Panc1 (cell line): ENCODE measurements around the gene DHH. TPM values are rescaled to one million over a fixed set of nuclear protein-coding genes. Genes with fewer than 3 reads are reported as not detected.

Experiments
- ATAC-seq: fragments of 200-7000 bp; cut with Tn5 transposase; 2 replicates; pipeline ENCODE4 v1.9.1; 2020; ENCODE audit warnings: mild to moderate bottlenecking, moderate library complexity
- BruUV-seq: library from RNA; stranded (reverse); fragments of 400-500 nt; replicated peaks from 2 replicates; lab custom pipeline; 2021; lab: Mats Ljungman, UMichigan
- CTCF ChIA-PET: fragments of 300-600 bp; sonication (Branson Sonifier 250); formaldehyde crosslinking; loops from one replicate; lab custom pipeline; 2022; ENCODE audit warnings: antibody characterized with exemption; lab: Charles Lee
- POLR2A ChIA-PET: fragments of 300-600 bp; sonication (Branson Sonifier 250); formaldehyde crosslinking; loops from one replicate; lab custom pipeline; 2022; ENCODE audit warnings: antibody characterized with exemption; lab: Charles Lee
- DNase-seq: peaks from one replicate; pipeline ENCODE4 v3.0.0-alpha.2; 2010; ENCODE audit warnings: low read depth, low spot score
- H3K27ac ChIP-seq: 2 replicates; pipeline ENCODE4 v1.5.1; 2011; ENCODE audit warnings: mild to moderate bottlenecking, low read length, inconsistent platforms
- H3K27me3 ChIP-seq: fragments of 200-500 bp; sonication (Bioruptor generic); 2 replicates; pipeline ENCODE4 v1.6.0; 2014; ENCODE audit warnings: low read length, inconsistent platforms; ENCODE audit not compliant: control insufficient read depth, insufficient read depth
- H3K36me3 ChIP-seq: fragments of 200-500 bp; sonication (Bioruptor generic); 2 replicates; pipeline ENCODE4 v1.5.1; 2014; ENCODE audit warnings: inconsistent platforms, mild to moderate bottlenecking, low read length, moderate library complexity; ENCODE audit not compliant: control insufficient read depth, insufficient read depth
- H3K4me1 ChIP-seq: 2 replicates; pipeline ENCODE4 v1.5.1; 2011; ENCODE audit warnings: inconsistent platforms, mild to moderate bottlenecking, low read length, moderate library complexity; ENCODE audit not compliant: control insufficient read depth, insufficient read depth
- H3K4me3 ChIP-seq, 2 experiments: 2 replicates each; pipeline ENCODE4 v1.5.1; 2011 to 2012; ENCODE audit warnings: low read depth in 2 of 2, low read length in 2 of 2, mild to moderate bottlenecking in 2 of 2, inconsistent platforms in 1 of 2, moderate library complexity in 1 of 2
- H3K9me3 ChIP-seq: fragments of 200-500 bp; sonication (Bioruptor generic); 2 replicates; pipeline ENCODE4 v1.5.1; 2014; ENCODE audit warnings: low read depth, mild to moderate bottlenecking, inconsistent platforms, low read length, moderate library complexity; ENCODE audit not compliant: control insufficient read depth, insufficient read depth
- POLR2AphosphoS5 ChIP-seq: IDR thresholded peaks from 2 replicates; pipeline ENCODE4 v1.6.1; 2012; ENCODE audit warnings: mild to moderate bottlenecking, low read depth, low read length, moderate library complexity
- SIN3A ChIP-seq: IDR thresholded peaks from 2 replicates; pipeline ENCODE4 v1.6.1; 2012; ENCODE audit warnings: low read depth, mild to moderate bottlenecking, low read length, moderate library complexity, borderline replicate concordance; ENCODE audit not compliant: insufficient read depth
- TCF7L2 ChIP-seq: IDR thresholded peaks from 2 replicates; pipeline ENCODE4 v1.6.1; 2011; ENCODE audit warnings: mild to moderate bottlenecking, low read depth, low read length, inconsistent platforms
- in situ Hi-C: cut with HindIII; loops from 2 replicates; pipeline ENCODE4 v1.10.0; 2016; ENCODE audit warnings: low sequenced_read_pairs, low pct_unique_long_range_greater_than_20kb
- intact Hi-C: fragments of 100-400 bp; cut with micrococcal nuclease; formaldehyde crosslinking; loops from one replicate; pipeline ENCODE4 v1.10.0; 2022; ENCODE audit not compliant: unreplicated experiment
- total RNA-seq: library from RNA; stranded (reverse); gene quantifications from one replicate; pipeline ENCODE4 v1.2.1, GENCODE V29; 2021; ENCODE audit not compliant: unreplicated experiment
- TF ChIP-seq, protein P1 (sequence below): fragments of 450-650 bp; IDR thresholded peaks from 2 replicates; pipeline ENCODE4 v1.5.1; 2017; ENCODE audit warnings: mild to moderate bottlenecking
- TF ChIP-seq, protein P2 (sequence below), 2 experiments: IDR thresholded peaks; 2 replicates each; pipeline ENCODE4 v1.6.1; 2011 to 2012; ENCODE audit warnings: low read depth in 2 of 2, control low read depth in 1 of 2, low read length in 1 of 2, mild to moderate bottlenecking in 1 of 2, moderate library complexity in 1 of 2; ENCODE audit not compliant: insufficient read depth in 1 of 2

Gene DHH
- total RNA-seq, 1 experiment from 2014 or later, result 1.9 TPM

DNA sequence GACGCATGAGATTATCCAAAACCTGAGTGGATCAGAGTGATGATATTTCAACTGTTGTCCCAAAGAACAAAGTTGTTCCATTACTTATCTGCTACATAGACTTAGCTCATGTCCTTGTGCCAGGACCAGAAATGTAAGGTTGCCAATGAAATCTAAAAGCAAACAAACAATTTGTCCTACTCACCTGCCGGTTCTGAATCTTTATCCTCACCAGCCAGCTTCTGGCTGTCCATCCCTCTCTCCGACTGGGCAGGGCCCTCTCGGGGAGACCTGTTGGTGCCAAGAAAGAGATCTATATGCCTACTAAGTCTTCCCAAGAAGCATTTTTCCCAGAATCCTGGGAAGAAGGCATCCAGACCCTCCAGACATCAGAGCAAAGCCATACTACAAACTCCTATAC, 39.5 kb downstream of the DHH start:
- ATAC-seq, result no peak
- Histone ChIP-seq H3K9me3 (no peaks in the 10 kb centered on the region), H3K27me3 (no peaks in the 10 kb centered on the region), H3K4me3 (no peak overlapping the region), H3K27ac (no peak overlapping the region), H3K36me3 (peaks cover 17% of the 10 kb centered on the region), H3K4me1 (peaks cover 28% of the 10 kb centered on the region)
- intact Hi-C loops, result no loop called here
- BruUV-seq, result no TSS peak
- no peak for DNase-seq
- in situ Hi-C loops, result no loop called here
- TF ChIP-seq SIN3A, result no peak
- TF ChIP-seq, protein P1, sequence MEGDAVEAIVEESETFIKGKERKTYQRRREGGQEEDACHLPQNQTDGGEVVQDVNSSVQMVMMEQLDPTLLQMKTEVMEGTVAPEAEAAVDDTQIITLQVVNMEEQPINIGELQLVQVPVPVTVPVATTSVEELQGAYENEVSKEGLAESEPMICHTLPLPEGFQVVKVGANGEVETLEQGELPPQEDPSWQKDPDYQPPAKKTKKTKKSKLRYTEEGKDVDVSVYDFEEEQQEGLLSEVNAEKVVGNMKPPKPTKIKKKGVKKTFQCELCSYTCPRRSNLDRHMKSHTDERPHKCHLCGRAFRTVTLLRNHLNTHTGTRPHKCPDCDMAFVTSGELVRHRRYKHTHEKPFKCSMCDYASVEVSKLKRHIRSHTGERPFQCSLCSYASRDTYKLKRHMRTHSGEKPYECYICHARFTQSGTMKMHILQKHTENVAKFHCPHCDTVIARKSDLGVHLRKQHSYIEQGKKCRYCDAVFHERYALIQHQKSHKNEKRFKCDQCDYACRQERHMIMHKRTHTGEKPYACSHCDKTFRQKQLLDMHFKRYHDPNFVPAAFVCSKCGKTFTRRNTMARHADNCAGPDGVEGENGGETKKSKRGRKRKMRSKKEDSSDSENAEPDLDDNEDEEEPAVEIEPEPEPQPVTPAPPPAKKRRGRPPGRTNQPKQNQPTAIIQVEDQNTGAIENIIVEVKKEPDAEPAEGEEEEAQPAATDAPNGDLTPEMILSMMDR, result no peak
- TF ChIP-seq, protein P2, sequence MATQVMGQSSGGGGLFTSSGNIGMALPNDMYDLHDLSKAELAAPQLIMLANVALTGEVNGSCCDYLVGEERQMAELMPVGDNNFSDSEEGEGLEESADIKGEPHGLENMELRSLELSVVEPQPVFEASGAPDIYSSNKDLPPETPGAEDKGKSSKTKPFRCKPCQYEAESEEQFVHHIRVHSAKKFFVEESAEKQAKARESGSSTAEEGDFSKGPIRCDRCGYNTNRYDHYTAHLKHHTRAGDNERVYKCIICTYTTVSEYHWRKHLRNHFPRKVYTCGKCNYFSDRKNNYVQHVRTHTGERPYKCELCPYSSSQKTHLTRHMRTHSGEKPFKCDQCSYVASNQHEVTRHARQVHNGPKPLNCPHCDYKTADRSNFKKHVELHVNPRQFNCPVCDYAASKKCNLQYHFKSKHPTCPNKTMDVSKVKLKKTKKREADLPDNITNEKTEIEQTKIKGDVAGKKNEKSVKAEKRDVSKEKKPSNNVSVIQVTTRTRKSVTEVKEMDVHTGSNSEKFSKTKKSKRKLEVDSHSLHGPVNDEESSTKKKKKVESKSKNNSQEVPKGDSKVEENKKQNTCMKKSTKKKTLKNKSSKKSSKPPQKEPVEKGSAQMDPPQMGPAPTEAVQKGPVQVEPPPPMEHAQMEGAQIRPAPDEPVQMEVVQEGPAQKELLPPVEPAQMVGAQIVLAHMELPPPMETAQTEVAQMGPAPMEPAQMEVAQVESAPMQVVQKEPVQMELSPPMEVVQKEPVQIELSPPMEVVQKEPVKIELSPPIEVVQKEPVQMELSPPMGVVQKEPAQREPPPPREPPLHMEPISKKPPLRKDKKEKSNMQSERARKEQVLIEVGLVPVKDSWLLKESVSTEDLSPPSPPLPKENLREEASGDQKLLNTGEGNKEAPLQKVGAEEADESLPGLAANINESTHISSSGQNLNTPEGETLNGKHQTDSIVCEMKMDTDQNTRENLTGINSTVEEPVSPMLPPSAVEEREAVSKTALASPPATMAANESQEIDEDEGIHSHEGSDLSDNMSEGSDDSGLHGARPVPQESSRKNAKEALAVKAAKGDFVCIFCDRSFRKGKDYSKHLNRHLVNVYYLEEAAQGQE (IDR thresholded peaks at IDR 0.05; ENCODE audit: insufficient read depth in 1 of 2, low read depth in 2 of 2, low read length in 1 of 2), result no peak
- no peak for TF ChIP-seq TCF7L2
- TF ChIP-seq POLR2AphosphoS5, result no peak
- POLR2A ChIA-PET, result no interaction called here
- CTCF ChIA-PET, result no interaction called here

DNA sequence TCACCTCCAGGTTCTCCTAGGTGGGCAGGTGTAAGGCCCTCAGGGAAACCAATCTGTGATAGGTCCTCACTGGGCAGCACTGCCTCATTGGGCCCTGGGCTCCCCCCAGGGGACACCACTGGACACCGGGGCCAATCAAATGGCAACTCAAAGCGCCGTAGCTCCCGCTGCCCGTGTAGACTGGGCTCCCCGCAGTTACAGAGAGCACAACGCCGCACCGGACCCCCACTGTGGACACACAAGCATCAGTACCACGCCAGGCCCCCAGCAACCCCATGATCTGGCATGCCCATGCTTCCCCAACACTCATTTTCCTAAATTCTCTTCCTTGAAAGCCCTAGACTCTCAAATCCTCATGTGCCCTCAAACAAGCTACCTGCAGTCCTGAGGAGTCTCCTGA, 40.1 kb downstream of the DHH start:
- H3K9me3 ChIP-seq, result no peaks in the 10 kb centered on the region
- no peak overlapping the region for H3K4me3 ChIP-seq
- H3K27ac ChIP-seq, result no peak overlapping the region
- H3K36me3 ChIP-seq, result peaks cover 21% of the 10 kb centered on the region
- TF ChIP-seq, protein P1, result no peak
- TF ChIP-seq, protein P2 (IDR thresholded peaks at IDR 0.05; ENCODE audit: insufficient read depth in 1 of 2, low read depth in 2 of 2, low read length in 1 of 2), result no peak
- TF ChIP-seq POLR2AphosphoS5, result no peak
- TF ChIP-seq TCF7L2, result no peak
- no peak for TF ChIP-seq SIN3A
- H3K27me3 ChIP-seq, result no peaks in the 10 kb centered on the region
- ChIA-PET POLR2A (no interaction called here), CTCF (no interaction called here)
- DNase-seq (no peak), ATAC-seq (no peak)
- peaks cover 28% of the 10 kb centered on the region for H3K4me1 ChIP-seq
- no TSS peak for BruUV-seq
- intact Hi-C loops (no loop called here), in situ Hi-C loops (no loop called here)
